OCI-LY3 (cell line): ENCODE measurements around the gene TMEM18.

ENCODE experiments used
- H2AFZ ChIP-seq: fragments of 200-600, 300-600 bp; shearing (Covaris generic); 2 replicates; pipeline ENCODE4 v1.6.0; 2014; ENCODE audit warnings: antibody characterized with exemption, low read depth, low read length
- H3K27ac ChIP-seq: fragments of 200-600, 300-600 bp; sonication (generic); 2 replicates; pipeline ENCODE4 v1.5.1; 2014; ENCODE audit warnings: mild to moderate bottlenecking, low read length, moderate library complexity, mixed read lengths
- H3K27me3 ChIP-seq: fragments of 200-600, 300-600 bp; sonication (generic); 2 replicates; pipeline ENCODE4 v1.6.1; 2014; ENCODE audit warnings: low read depth, low read length, mixed read lengths
- H3K36me3 ChIP-seq: fragments of 200-600, 300-600 bp; sonication (generic); replicated peaks from 2 replicates; pipeline ENCODE3; 2014; ENCODE audit warnings: low read depth, low read length, mixed read lengths
- H3K4me1 ChIP-seq: fragments of 300-600, 200-600 bp; sonication (generic); 2 replicates; pipeline ENCODE4 v1.6.1; 2014; ENCODE audit warnings: low read length, mixed read lengths
- H3K4me2 ChIP-seq: fragments of 200-600, 300-600 bp; sonication (generic); 2 replicates; pipeline ENCODE4 v1.6.1; 2014; ENCODE audit warnings: low read length, mixed read lengths
- H3K4me3 ChIP-seq: fragments of 300-600, 200-600 bp; sonication (generic); 2 replicates; pipeline ENCODE4 v1.5.1; 2014; ENCODE audit warnings: antibody characterized with exemption, mild to moderate bottlenecking, low read length, moderate library complexity
- H3K79me2 ChIP-seq: fragments of 300-600, 200-600 bp; shearing (Covaris generic); 2 replicates; pipeline ENCODE4 v1.6.1; 2014; ENCODE audit warnings: mild to moderate bottlenecking, low read length, mixed read lengths
- H3K9ac ChIP-seq: fragments of 300-600, 200-600 bp; shearing (Covaris generic); 2 replicates; pipeline ENCODE4 v1.6.0; 2014; ENCODE audit warnings: mild to moderate bottlenecking, low read length, moderate library complexity
- H3K9me3 ChIP-seq: fragments of 200-600, 300-600 bp; shearing (Covaris generic); 2 replicates; pipeline ENCODE4 v1.6.1; 2014; ENCODE audit warnings: low read length, mixed read lengths; ENCODE audit not compliant: insufficient read depth
- H4K20me1 ChIP-seq: fragments of 200-600, 300-600 bp; sonication (generic); 2 replicates; pipeline ENCODE4 v1.6.1; 2016; ENCODE audit warnings: low read length, mixed read lengths; ENCODE audit not compliant: insufficient read depth
- CTCF ChIP-seq: fragments of 200-600, 300-600 bp; sonication (generic); IDR thresholded peaks from 2 replicates; pipeline ENCODE4 v1.5.1; 2014; ENCODE audit warnings: antibody characterized with exemption, low read length, low read depth
- EZH2phosphoT487 ChIP-seq: fragments of 200-600 bp; shearing (Covaris generic); IDR thresholded peaks from 2 replicates; pipeline ENCODE4 v1.6.1; 2018; ENCODE audit warnings: antibody characterized with exemption, mixed run types, low read depth

TMEM18 gene

GRCh38 chr2:720842-721241, 43.6 kb upstream of the TMEM18 start:
- Histone ChIP-seq H4K20me1 (no peaks in the 10 kb centered on the region), H3K79me2 (no peaks in the 10 kb centered on the region), H3K4me1 (peaks cover 33% of the 10 kb centered on the region), H3K4me3 (no peak overlapping the region), H3K27ac (no peak overlapping the region), H3K4me2 (no peak overlapping the region), H3K27me3 (no peaks in the 10 kb centered on the region; the same call in 1 of the 2 replicates), H3K9me3 (no peaks in the 10 kb centered on the region), H3K9ac (no peak overlapping the region), H3K36me3 (no peaks in the 10 kb centered on the region), H2AFZ (no peak overlapping the region)
- TF ChIP-seq CTCF: no peak
- TF ChIP-seq EZH2phosphoT487: no peak

- Histone ChIP-seq H2AFZ (no peak overlapping the region), H3K27me3 (no peaks in the 10 kb centered on the region), H3K4me3 (no peak overlapping the region), H4K20me1 (no peaks in the 10 kb centered on the region), H3K36me3 (no peaks in the 10 kb centered on the region), H3K9ac (no peak overlapping the region), H3K9me3 (no peaks in the 10 kb centered on the region), H3K27ac (no peak overlapping the region), H3K4me1 (peaks cover 31% of the 10 kb centered on the region), H3K4me2 (no peak overlapping the region), H3K79me2 (no peaks in the 10 kb centered on the region)
- TF ChIP-seq CTCF: no peak
- TF ChIP-seq EZH2phosphoT487: no peak
Observed at GRCh38 chr2:719734-720133, 42.5 kb upstream of the TMEM18 start.

GRCh38 chr2:719191-719590, 42.0 kb upstream of the TMEM18 start:
- Histone ChIP-seq H3K4me2 (no peak overlapping the region), H3K27me3 (no peaks in the 10 kb centered on the region), H3K4me1 (peaks cover 33% of the 10 kb centered on the region)

GRCh38 chr2:717661-718060, 40.5 kb upstream of the TMEM18 start:
- no peaks in the 10 kb centered on the region for H4K20me1 ChIP-seq
- no peak overlapping the region for H2AFZ ChIP-seq
- peaks cover 35% of the 10 kb centered on the region for H3K4me1 ChIP-seq
- H3K36me3 ChIP-seq: no peaks in the 10 kb centered on the region
- H3K9ac ChIP-seq: no peak overlapping the region
- TF ChIP-seq EZH2phosphoT487 (no peak), CTCF (no peak)
- no peak overlapping the region for H3K4me2 ChIP-seq
- H3K27ac ChIP-seq: no peak overlapping the region
- H3K79me2 ChIP-seq: no peaks in the 10 kb centered on the region
- no peak overlapping the region for H3K4me3 ChIP-seq
- no peaks in the 10 kb centered on the region for H3K9me3 ChIP-seq
- 0 out of 2 replicates have a peak, but pooled peaks cover 7% of the 10 kb centered on the region for H3K27me3 ChIP-seq

More at GRCh38 chr2:719191-719590, 42.0 kb upstream of the TMEM18 start:
- TF ChIP-seq EZH2phosphoT487: no peak
- Histone ChIP-seq H3K36me3 (no peaks in the 10 kb centered on the region), H3K4me3 (no peak overlapping the region), H3K79me2 (no peaks in the 10 kb centered on the region), H2AFZ (no peak overlapping the region), H3K27ac (no peak overlapping the region), H3K9me3 (no peaks in the 10 kb centered on the region), H4K20me1 (no peaks in the 10 kb centered on the region), H3K9ac (no peak overlapping the region)
